Nephron (organoid): ENCODE data around the gene CDH13.
A peak's percentile ranks its signal among the peaks of the same experiment; 100 is the strongest.

Source experiments
- H3K27ac Mint-ChIP-seq, 3 experiments: 2 replicates each; pipeline ENCODE4 v1.8.0; 2020; ENCODE audit warnings: mixed read lengths in 3 of 3, mild to moderate bottlenecking in 2 of 3, moderate library complexity in 1 of 3
- H3K27me3 Mint-ChIP-seq: 2 replicates; pipeline ENCODE4 v1.8.0; 2021; ENCODE audit warnings: low read depth, mild to moderate bottlenecking, moderate library complexity, mixed read lengths
- H3K36me3 Mint-ChIP-seq: 2 replicates; pipeline ENCODE4 v1.8.0; 2020; ENCODE audit warnings: low read depth, mixed read lengths
- H3K4me1 Mint-ChIP-seq: 2 replicates; pipeline ENCODE4 v1.8.0; 2020; ENCODE audit warnings: mixed read lengths
- H3K4me3 Mint-ChIP-seq, 3 experiments: 2 replicates each; pipeline ENCODE4 v1.8.0; 2020; ENCODE audit warnings: mild to moderate bottlenecking in 3 of 3, mixed read lengths in 3 of 3, moderate library complexity in 2 of 3
- H3K9me3 Mint-ChIP-seq: 2 replicates; pipeline ENCODE4 v1.8.0; 2020; ENCODE audit warnings: mixed read lengths
- CTCF ChIP-seq, 3 experiments: fragments of 200-600 bp; sonication (generic); IDR thresholded peaks; one replicate each; pipeline ENCODE4 v1.5.0; 2021; ENCODE audit warnings: antibody characterized with exemption in 3 of 3; ENCODE audit not compliant: unreplicated experiment in 3 of 3

The CDH13 gene

DNA sequence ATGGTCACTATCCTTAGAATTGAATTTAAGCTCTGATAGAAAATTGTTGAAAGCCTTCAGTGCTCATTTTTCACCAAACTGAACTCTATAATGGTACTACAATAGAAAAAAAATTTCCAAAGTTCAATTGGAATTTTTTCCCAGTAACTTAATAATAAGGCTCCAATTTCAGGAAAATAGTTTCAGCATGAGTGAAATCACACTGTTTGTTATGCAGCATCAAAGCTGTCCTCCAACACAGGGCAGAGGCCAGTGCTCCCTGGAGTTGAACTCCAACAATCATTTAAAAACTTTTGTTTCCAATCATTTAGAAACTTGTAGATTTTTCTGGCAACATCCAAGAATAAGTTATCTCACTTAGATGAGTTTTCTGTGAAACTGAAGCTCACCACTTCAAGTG lies 1077.9 kb downstream of the CDH13 start:
- no peak overlapping the region for H3K4me3 Mint-ChIP-seq

DNA sequence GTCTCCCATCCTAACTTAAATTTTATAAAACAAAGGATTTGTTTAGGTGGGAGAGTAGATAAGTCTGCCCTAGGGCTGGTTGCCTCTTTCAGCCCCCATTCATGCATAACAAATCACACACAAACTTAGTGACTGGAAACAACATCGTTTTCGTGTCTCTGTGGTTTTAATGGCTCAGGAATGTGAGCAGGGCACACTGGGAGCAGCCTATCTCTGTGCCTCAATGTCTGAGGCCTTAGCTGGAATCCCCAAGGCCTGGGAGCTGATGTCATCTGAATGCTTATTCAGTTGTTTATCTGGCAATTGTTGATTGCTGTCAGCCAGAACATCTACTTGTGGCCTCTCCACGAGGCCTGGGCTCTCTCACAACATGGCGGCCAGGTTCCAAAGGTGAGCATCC lies 1079.1 kb downstream of the CDH13 start:
- H3K4me3 Mint-ChIP-seq, result no peak overlapping the region

More for the DNA sequence above, 1077.9 kb downstream of the CDH13 start:
- H3K4me1 Mint-ChIP-seq, result no peaks in the 10 kb centered on the region
- H3K27me3 Mint-ChIP-seq, result peaks cover 8% of the 10 kb centered on the region
- H3K36me3 Mint-ChIP-seq, result no peaks in the 10 kb centered on the region
- no peak for TF ChIP-seq CTCF (IDR thresholded peaks at IDR 0.05; ENCODE audit: unreplicated experiment in 3 of 3)
- peak overlapping the region in 1 of 3 experiments; percentile 34 for H3K27ac Mint-ChIP-seq
- no peaks in the 10 kb centered on the region for H3K9me3 Mint-ChIP-seq

DNA sequence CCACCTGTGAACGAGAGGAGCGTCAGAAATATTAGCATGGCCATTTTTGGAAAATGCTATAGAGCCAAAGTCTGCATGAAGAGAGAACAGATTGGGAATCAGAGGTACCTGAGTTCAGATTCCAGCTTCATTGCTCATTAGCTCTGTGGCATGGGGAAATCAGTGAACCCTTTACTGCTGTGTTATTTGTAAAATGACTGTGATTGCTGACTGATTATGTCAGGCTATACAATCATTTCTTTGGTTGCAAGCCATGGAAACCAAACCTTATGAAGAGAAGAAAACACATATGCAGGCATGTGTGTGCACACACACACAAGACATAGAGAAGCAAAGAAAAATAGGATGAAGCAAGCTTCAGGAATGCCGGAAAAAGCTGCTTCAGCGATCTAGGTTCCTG lies 1079.6 kb downstream of the CDH13 start:
- H3K9me3 Mint-ChIP-seq, result no peaks in the 10 kb centered on the region
- peaks cover 5% of the 10 kb centered on the region for H3K27me3 Mint-ChIP-seq
- no peak for TF ChIP-seq CTCF (IDR thresholded peaks at IDR 0.05; ENCODE audit: unreplicated experiment in 3 of 3)
- H3K27ac Mint-ChIP-seq, result no peak overlapping the region
- no peaks in the 10 kb centered on the region for H3K4me1 Mint-ChIP-seq
- no peak overlapping the region for H3K4me3 Mint-ChIP-seq
- H3K36me3 Mint-ChIP-seq, result no peaks in the 10 kb centered on the region

More for the DNA sequence above, 1079.1 kb downstream of the CDH13 start:
- no peaks in the 10 kb centered on the region for H3K36me3 Mint-ChIP-seq
- peaks cover 5% of the 10 kb centered on the region for H3K27me3 Mint-ChIP-seq
- no peak for TF ChIP-seq CTCF (IDR thresholded peaks at IDR 0.05; ENCODE audit: unreplicated experiment in 3 of 3)
- H3K27ac Mint-ChIP-seq, result no peak overlapping the region
- no peaks in the 10 kb centered on the region for H3K4me1 Mint-ChIP-seq
- H3K9me3 Mint-ChIP-seq, result no peaks in the 10 kb centered on the region

DNA sequence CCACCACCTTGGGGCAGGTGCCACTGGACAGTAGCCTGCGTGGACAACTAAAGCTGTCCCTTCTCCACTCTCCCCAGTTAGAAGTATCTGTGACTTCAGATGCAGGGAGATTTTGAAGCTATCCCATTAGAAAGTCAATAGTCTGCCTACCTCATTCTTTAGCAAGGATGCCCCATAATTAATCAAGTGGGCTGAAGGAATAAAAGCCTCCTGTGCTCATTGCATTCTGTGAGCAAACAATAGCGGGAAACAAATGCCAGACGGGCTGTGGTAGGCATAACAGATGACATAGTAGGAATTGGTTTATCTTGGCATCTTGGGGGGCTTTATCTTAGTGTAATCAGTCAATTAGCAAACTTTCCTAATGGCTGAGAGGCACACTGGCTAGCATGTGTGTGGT lies 1084.3 kb downstream of the CDH13 start:
- H3K9me3 Mint-ChIP-seq, result no peaks in the 10 kb centered on the region
- no peak overlapping the region for H3K27ac Mint-ChIP-seq
- TF ChIP-seq CTCF (IDR thresholded peaks at IDR 0.05; ENCODE audit: unreplicated experiment in 3 of 3), result no peak
- H3K36me3 Mint-ChIP-seq, result no peaks in the 10 kb centered on the region
- H3K4me1 Mint-ChIP-seq, result no peaks in the 10 kb centered on the region
- no peak overlapping the region for H3K4me3 Mint-ChIP-seq
- no peaks in the 10 kb centered on the region for H3K27me3 Mint-ChIP-seq

- Mint-ChIP-seq H3K36me3 (no peaks in the 10 kb centered on the region), H3K4me3 (no peak overlapping the region), H3K9me3 (no peaks in the 10 kb centered on the region), H3K27me3 (no peaks in the 10 kb centered on the region), H3K27ac (no peak overlapping the region), H3K4me1 (no peaks in the 10 kb centered on the region)
- TF ChIP-seq CTCF (IDR thresholded peaks at IDR 0.05; ENCODE audit: unreplicated experiment in 3 of 3), result no peak
These were observed 1086.8 kb downstream of the CDH13 start for GRCh38 chr16:83713597-83713996.

- Mint-ChIP-seq H3K4me1 (no peaks in the 10 kb centered on the region), H3K4me3 (no peak overlapping the region), H3K9me3 (no peaks in the 10 kb centered on the region), H3K27me3 (no peaks in the 10 kb centered on the region), H3K27ac (no peak overlapping the region), H3K36me3 (no peaks in the 10 kb centered on the region)
- no peak for TF ChIP-seq CTCF (IDR thresholded peaks at IDR 0.05; ENCODE audit: unreplicated experiment in 3 of 3)
These were observed 1087.5 kb downstream of the CDH13 start for GRCh38 chr16:83714286-83714685.
